Measurements from ENCODE around the gene SLC2A4RG. TPM values are rescaled to one million over a fixed set of nuclear protein-coding genes. Genes with fewer than 3 reads are reported as not detected.

SLC2A4RG gene
- polyA plus RNA-seq (2011; rRNA removed) (26.0 and 27.6 TPM in 2 replicates), polyA minus RNA-seq (2011; rRNA and poly(A)+ RNA removed) (11.8 and 21.7 TPM in 2 replicates)

GRCh38 chr20:63739130-63740069 lies at the start of gene SLC2A4RG:
TSS of gene SLC2A4RG (plus strand) at chr20:63739776. CDS start at chr20:63739913, 137 bp downstream.
- Histone ChIP-seq H3K27me3 (ENCODE audit: control insufficient read depth, insufficient read depth, low read length) (no peaks in the 10 kb centered on the region), H3K9me3 (ENCODE audit: control insufficient read depth, insufficient read depth, low read length) (no peaks in the 10 kb centered on the region; the same call in 1 of the 2 replicates), H3K4me3 (ENCODE audit: low read depth, low read length) (peak within 1 kb of the TSS; percentile 74), H3K27ac (ENCODE audit: low read depth, low read length) (peak within 1 kb of the TSS; percentile 61)
- DNase-seq (ENCODE audit: low read depth, low spot score) = no peak
- TF ChIP-seq, protein P1, sequence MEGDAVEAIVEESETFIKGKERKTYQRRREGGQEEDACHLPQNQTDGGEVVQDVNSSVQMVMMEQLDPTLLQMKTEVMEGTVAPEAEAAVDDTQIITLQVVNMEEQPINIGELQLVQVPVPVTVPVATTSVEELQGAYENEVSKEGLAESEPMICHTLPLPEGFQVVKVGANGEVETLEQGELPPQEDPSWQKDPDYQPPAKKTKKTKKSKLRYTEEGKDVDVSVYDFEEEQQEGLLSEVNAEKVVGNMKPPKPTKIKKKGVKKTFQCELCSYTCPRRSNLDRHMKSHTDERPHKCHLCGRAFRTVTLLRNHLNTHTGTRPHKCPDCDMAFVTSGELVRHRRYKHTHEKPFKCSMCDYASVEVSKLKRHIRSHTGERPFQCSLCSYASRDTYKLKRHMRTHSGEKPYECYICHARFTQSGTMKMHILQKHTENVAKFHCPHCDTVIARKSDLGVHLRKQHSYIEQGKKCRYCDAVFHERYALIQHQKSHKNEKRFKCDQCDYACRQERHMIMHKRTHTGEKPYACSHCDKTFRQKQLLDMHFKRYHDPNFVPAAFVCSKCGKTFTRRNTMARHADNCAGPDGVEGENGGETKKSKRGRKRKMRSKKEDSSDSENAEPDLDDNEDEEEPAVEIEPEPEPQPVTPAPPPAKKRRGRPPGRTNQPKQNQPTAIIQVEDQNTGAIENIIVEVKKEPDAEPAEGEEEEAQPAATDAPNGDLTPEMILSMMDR (IDR thresholded peaks at IDR 0.05; ENCODE audit: low read depth, low read length) = no peak
- ChIA-PET POLR2A (interaction anchor here (0.5 to 1.0 kb wide), 3 partner anchors 16 to 94 kb away, joined by 3 read pairs; partner anchors contain the start of gene STMN3), CTCF (no interaction called here)

GRCh38 chr20:63690003-63690897 lies 49.3 kb upstream of the SLC2A4RG start:
- H3K9me3 ChIP-seq (ENCODE audit: control insufficient read depth, insufficient read depth, low read length) = no peaks in the 10 kb centered on the region; the same call in 1 of the 2 replicates
- no peaks in the 10 kb centered on the region for H3K27me3 ChIP-seq (ENCODE audit: control insufficient read depth, insufficient read depth, low read length)
- H3K4me3 ChIP-seq (ENCODE audit: low read depth, low read length) = no peak overlapping the region
- TF ChIP-seq, protein P1 (IDR thresholded peaks at IDR 0.05; ENCODE audit: low read depth, low read length) = no peak
- CTCF ChIA-PET = no interaction called here
- no peak overlapping the region for H3K27ac ChIP-seq (ENCODE audit: low read depth, low read length)
- DNase-seq (ENCODE audit: low read depth, low spot score) = no peak
- POLR2A ChIA-PET = no interaction called here

GRCh38 chr20:63690898-63691710 lies 48.5 kb upstream of the SLC2A4RG start:
- ChIA-PET CTCF (no interaction called here), POLR2A (interaction anchor here (0.5 kb wide), 1 partner anchor 763 kb away, joined by 4 read pairs; no protein-coding TSS in a partner anchor)
- DNase-seq (ENCODE audit: low read depth, low spot score) = no peak
- TF ChIP-seq, protein P1 (IDR thresholded peaks at IDR 0.05; ENCODE audit: low read depth, low read length) = no peak
- Histone ChIP-seq H3K9me3 (ENCODE audit: control insufficient read depth, insufficient read depth, low read length) (no peaks in the 10 kb centered on the region; the same call in 1 of the 2 replicates), H3K27me3 (ENCODE audit: control insufficient read depth, insufficient read depth, low read length) (no peaks in the 10 kb centered on the region), H3K4me3 (ENCODE audit: low read depth, low read length) (no peak overlapping the region), H3K27ac (ENCODE audit: low read depth, low read length) (no peak overlapping the region)

- POLR2A ChIA-PET = interaction anchor here (1.0 to 1.2 kb wide), 2 partner anchors 9 to 39 kb away, joined by 4 to 6 read pairs; partner anchors contain the start of gene STMN3
- DNase-seq (ENCODE audit: low read depth, low spot score) = no peak
- Histone ChIP-seq H3K9me3 (ENCODE audit: control insufficient read depth, insufficient read depth, low read length) (no peaks in the 10 kb centered on the region; the same call in 1 of the 2 replicates), H3K27me3 (ENCODE audit: control insufficient read depth, insufficient read depth, low read length) (no peaks in the 10 kb centered on the region), H3K27ac (ENCODE audit: low read depth, low read length) (no peak overlapping the region), H3K4me3 (ENCODE audit: low read depth, low read length) (no peak overlapping the region)
- TF ChIP-seq, protein P1 (IDR thresholded peaks at IDR 0.05; ENCODE audit: low read depth, low read length) = no peak
- CTCF ChIA-PET = no interaction called here
These were observed 47.7 kb upstream of the SLC2A4RG start for GRCh38 chr20:63691711-63692435.

Data from AG04450 (cell line).